K562 (cell line): ENCODE measurements around the gene TIFAB. TPM values are rescaled to one million over a fixed set of nuclear protein-coding genes. Genes with fewer than 3 reads are reported as not detected.

Experiments used
- DNMT1 ChIP-seq: fragments of 450-650 bp; IDR thresholded peaks from 2 replicates; pipeline ENCODE4 v1.6.1; 2016; ENCODE audit warnings: antibody characterized with exemption, mild to moderate bottlenecking
- ESRRA ChIP-seq: fragments of 450-650 bp; IDR thresholded peaks from 2 replicates; pipeline ENCODE4 v1.6.1; 2014; ENCODE audit warnings: low read depth, mild to moderate bottlenecking, moderate library complexity, borderline replicate concordance
- polyA plus RNA-seq, 8 experiments: library from polyadenylated mRNA; depleted of rRNA in 4 of 8; stranded (reverse) in 5 of 8; unstranded in 3 of 8; fragments of >200 nt; fragmentation: Nextera tagmentation in 2 of 8; fragmentation: Illumina TruSeq in 1 of 8; extraction: Ambion mirVana in 2 of 8; extraction: Trizol in 1 of 8; gene quantifications; 2 replicates each; pipeline versions ENCODE4 v1.2.1 to v1.2.3, GENCODE V29; 2011 to 2014; ENCODE audit warnings: inconsistent platforms in 1 of 8, missing spikeins in 1 of 8
- total RNA-seq, 7 experiments: library from RNA; depleted of rRNA in 6 of 7; stranded (reverse); fragments of >200 nt in 6 of 7; fragmentation: Illumina TruSeq in 2 of 7; extraction: Trizol in 2 of 7; gene quantifications; 2 replicates each; pipeline versions ENCODE4 v1.2.1 to v1.2.3, GENCODE V29; 2011 to 2021; ENCODE audit warnings: low replicate concordance in 1 of 7
- TF ChIP-seq, protein P1 (sequence below): fragments of 450-650 bp; IDR thresholded peaks from 2 replicates; pipeline ENCODE4 v1.6.1; 2016; ENCODE audit warnings: mild to moderate bottlenecking, moderate library complexity
- TF ChIP-seq, protein P2 (sequence below): fragments of 450-650 bp; IDR thresholded peaks from 2 replicates; pipeline ENCODE4 v1.6.1; 2017; ENCODE audit warnings: antibody characterized with exemption, mild to moderate bottlenecking
- TF ChIP-seq, protein P3 (sequence below): fragments of 250-450 bp; sonication (Bioruptor Pico); IDR thresholded peaks from 2 replicates; pipeline ENCODE4 v1.8.0; 2022; ENCODE audit warnings: moderate library complexity, mild to moderate bottlenecking, inconsistent platforms

The TIFAB gene
- total and polyA plus RNA-seq, 9 of the 15 experiments (the other 6 are each of a cell fraction or from before 2014, with no cell fraction given) = not detected

DNA sequence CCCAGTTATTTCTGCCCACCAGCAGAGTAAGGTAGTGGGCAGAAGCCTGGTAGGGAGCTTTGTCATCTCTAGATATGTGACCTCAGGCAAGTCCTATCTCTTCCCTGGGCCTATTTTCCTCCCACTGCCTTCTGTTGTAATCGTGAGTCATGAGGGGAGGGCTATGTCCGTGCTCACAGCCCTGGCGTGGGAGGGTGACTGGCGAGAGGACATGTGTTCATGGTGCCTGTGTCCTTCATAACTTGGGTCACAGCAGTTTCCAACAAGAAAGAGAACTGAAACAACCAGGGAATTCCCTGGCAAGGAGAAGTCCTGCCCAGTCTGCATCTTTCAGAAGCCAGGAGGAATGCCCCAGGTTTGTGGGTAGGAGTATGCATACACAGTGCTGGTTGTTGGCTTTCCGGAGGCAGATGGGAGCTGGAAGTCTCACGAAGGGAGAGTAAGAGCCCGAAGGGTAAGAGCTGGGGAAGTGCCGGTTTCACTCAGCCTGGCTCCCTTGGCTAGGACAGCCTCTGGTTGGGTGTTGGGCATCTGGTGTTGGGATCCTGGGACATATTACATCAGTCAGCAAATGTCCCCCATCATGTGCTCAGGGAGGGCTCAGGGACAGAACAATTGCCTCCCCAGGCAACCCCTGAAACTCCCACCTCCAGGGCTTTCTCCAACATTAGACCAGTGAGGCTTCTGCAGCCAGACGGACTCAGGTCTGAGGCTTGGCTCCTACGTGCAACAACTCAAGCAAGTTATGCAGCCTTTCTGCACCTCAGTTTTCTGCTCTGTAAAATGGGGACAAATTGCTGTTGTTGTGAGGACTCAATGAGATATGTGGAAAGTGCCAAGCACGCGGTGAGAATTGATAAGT is 4.3 kb upstream of the TIFAB start (continued):
- TF ChIP-seq ESRRA = peak; percentile 71; the same call in 1 of the 2 replicates
- no peak for TF ChIP-seq DNMT1
- TF ChIP-seq, protein P1, sequence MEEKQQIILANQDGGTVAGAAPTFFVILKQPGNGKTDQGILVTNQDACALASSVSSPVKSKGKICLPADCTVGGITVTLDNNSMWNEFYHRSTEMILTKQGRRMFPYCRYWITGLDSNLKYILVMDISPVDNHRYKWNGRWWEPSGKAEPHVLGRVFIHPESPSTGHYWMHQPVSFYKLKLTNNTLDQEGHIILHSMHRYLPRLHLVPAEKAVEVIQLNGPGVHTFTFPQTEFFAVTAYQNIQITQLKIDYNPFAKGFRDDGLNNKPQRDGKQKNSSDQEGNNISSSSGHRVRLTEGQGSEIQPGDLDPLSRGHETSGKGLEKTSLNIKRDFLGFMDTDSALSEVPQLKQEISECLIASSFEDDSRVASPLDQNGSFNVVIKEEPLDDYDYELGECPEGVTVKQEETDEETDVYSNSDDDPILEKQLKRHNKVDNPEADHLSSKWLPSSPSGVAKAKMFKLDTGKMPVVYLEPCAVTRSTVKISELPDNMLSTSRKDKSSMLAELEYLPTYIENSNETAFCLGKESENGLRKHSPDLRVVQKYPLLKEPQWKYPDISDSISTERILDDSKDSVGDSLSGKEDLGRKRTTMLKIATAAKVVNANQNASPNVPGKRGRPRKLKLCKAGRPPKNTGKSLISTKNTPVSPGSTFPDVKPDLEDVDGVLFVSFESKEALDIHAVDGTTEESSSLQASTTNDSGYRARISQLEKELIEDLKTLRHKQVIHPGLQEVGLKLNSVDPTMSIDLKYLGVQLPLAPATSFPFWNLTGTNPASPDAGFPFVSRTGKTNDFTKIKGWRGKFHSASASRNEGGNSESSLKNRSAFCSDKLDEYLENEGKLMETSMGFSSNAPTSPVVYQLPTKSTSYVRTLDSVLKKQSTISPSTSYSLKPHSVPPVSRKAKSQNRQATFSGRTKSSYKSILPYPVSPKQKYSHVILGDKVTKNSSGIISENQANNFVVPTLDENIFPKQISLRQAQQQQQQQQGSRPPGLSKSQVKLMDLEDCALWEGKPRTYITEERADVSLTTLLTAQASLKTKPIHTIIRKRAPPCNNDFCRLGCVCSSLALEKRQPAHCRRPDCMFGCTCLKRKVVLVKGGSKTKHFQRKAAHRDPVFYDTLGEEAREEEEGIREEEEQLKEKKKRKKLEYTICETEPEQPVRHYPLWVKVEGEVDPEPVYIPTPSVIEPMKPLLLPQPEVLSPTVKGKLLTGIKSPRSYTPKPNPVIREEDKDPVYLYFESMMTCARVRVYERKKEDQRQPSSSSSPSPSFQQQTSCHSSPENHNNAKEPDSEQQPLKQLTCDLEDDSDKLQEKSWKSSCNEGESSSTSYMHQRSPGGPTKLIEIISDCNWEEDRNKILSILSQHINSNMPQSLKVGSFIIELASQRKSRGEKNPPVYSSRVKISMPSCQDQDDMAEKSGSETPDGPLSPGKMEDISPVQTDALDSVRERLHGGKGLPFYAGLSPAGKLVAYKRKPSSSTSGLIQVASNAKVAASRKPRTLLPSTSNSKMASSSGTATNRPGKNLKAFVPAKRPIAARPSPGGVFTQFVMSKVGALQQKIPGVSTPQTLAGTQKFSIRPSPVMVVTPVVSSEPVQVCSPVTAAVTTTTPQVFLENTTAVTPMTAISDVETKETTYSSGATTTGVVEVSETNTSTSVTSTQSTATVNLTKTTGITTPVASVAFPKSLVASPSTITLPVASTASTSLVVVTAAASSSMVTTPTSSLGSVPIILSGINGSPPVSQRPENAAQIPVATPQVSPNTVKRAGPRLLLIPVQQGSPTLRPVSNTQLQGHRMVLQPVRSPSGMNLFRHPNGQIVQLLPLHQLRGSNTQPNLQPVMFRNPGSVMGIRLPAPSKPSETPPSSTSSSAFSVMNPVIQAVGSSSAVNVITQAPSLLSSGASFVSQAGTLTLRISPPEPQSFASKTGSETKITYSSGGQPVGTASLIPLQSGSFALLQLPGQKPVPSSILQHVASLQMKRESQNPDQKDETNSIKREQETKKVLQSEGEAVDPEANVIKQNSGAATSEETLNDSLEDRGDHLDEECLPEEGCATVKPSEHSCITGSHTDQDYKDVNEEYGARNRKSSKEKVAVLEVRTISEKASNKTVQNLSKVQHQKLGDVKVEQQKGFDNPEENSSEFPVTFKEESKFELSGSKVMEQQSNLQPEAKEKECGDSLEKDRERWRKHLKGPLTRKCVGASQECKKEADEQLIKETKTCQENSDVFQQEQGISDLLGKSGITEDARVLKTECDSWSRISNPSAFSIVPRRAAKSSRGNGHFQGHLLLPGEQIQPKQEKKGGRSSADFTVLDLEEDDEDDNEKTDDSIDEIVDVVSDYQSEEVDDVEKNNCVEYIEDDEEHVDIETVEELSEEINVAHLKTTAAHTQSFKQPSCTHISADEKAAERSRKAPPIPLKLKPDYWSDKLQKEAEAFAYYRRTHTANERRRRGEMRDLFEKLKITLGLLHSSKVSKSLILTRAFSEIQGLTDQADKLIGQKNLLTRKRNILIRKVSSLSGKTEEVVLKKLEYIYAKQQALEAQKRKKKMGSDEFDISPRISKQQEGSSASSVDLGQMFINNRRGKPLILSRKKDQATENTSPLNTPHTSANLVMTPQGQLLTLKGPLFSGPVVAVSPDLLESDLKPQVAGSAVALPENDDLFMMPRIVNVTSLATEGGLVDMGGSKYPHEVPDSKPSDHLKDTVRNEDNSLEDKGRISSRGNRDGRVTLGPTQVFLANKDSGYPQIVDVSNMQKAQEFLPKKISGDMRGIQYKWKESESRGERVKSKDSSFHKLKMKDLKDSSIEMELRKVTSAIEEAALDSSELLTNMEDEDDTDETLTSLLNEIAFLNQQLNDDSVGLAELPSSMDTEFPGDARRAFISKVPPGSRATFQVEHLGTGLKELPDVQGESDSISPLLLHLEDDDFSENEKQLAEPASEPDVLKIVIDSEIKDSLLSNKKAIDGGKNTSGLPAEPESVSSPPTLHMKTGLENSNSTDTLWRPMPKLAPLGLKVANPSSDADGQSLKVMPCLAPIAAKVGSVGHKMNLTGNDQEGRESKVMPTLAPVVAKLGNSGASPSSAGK = peak; percentile 79
- TF ChIP-seq, protein P2, sequence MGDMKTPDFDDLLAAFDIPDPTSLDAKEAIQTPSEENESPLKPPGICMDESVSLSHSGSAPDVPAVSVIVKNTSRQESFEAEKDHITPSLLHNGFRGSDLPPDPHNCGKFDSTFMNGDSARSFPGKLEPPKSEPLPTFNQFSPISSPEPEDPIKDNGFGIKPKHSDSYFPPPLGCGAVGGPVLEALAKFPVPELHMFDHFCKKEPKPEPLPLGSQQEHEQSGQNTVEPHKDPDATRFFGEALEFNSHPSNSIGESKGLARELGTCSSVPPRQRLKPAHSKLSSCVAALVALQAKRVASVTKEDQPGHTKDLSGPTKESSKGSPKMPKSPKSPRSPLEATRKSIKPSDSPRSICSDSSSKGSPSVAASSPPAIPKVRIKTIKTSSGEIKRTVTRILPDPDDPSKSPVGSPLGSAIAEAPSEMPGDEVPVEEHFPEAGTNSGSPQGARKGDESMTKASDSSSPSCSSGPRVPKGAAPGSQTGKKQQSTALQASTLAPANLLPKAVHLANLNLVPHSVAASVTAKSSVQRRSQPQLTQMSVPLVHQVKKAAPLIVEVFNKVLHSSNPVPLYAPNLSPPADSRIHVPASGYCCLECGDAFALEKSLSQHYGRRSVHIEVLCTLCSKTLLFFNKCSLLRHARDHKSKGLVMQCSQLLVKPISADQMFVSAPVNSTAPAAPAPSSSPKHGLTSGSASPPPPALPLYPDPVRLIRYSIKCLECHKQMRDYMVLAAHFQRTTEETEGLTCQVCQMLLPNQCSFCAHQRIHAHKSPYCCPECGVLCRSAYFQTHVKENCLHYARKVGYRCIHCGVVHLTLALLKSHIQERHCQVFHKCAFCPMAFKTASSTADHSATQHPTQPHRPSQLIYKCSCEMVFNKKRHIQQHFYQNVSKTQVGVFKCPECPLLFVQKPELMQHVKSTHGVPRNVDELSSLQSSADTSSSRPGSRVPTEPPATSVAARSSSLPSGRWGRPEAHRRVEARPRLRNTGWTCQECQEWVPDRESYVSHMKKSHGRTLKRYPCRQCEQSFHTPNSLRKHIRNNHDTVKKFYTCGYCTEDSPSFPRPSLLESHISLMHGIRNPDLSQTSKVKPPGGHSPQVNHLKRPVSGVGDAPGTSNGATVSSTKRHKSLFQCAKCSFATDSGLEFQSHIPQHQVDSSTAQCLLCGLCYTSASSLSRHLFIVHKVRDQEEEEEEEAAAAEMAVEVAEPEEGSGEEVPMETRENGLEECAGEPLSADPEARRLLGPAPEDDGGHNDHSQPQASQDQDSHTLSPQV = peak; percentile 88
- TF ChIP-seq, protein P3, sequence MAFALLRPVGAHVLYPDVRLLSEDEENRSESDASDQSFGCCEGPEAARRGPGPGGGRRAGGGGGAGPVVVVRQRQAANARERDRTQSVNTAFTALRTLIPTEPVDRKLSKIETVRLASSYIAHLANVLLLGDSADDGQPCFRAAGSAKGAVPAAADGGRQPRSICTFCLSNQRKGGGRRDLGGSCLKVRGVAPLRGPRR (CRISPR knock-in tag) = no peak
